IMR-90 (cell line): ENCODE data around the gene LPA.
"Not testable (repeated sequence)": the region's sequence is repeated elsewhere in the genome, so short reads cannot be mapped to it uniquely, and the experiment has no call there.

ENCODE experiments used
- CTCF ChIP-seq: conservative IDR thresholded peaks from 2 replicates; pipeline ENCODE4 v1.5.1; 2012; ENCODE audit warnings: mild to moderate bottlenecking, low read depth, low read length, improper control_type of control experiment
- SMC3 ChIP-seq: fragments of 150-350 bp; IDR thresholded peaks from 2 replicates; pipeline ENCODE4 v1.6.1; 2016; ENCODE audit warnings: low read depth, mild to moderate bottlenecking, antibody characterized with exemption, low read length, moderate library complexity

DNA sequence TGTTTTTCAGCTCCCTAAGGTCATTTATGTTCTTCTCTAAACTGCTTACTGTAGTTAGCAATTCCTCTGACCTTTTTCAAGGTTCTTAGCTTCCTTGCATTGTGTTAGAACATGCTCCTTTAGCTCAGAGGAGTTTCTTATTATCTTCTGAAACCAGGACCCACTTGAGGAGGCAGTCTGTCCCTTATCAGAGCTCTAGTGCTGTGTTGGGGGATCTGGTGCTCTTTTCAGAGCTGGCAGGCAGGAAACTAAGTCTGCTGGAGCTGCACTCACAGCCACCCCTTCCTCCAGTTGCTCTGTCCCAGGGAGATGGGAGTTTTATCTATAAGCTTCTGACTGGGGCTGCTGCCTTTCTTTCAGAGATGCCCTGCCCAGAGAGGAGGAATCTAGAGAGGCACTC is 92.9 kb downstream of the LPA start:
- TF ChIP-seq CTCF, SMC3: not testable (repeated sequence)
